ENCODE results near the gene SAMD14. TPM values are rescaled to one million over a fixed set of nuclear protein-coding genes. Genes with fewer than 3 reads are reported as not detected.

The SAMD14 gene
- polyA plus RNA-seq, 2 of the 4 experiments (the other 2 are of a cell fraction), result 0.12 to 0.75 TPM

DNA sequence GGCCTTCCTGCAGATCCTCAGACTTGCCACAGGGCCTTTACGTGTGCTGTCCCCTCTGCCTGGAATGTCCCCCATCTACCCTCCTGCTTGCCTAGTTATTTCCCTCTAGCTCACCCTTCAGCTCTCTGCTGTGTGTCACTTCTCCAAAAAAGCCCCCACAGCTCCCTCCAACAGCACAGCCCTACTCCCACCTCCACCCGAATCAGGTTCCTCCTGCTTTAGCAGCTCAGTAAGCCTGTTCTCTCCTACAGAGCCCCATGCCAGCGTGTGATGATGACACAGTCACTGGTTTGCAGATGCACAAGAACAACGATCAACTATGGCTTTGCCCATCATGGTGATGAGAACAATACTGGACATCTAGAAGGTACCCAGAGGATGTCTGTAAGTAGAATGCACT lies 7.1 kb upstream of the SAMD14 start:
- H3K27ac ChIP-seq, result no peak overlapping the region
- no peak for DNase-seq (ENCODE audit: low read depth in 1 of 2, low spot score in 1 of 2)
- ChIA-PET POLR2A (interaction anchor here (0.6 to 1.0 kb wide), 2 partner anchors 15 kb away, joined by 3 to 6 read pairs; no protein-coding TSS in a partner anchor), CTCF (interaction anchor here (0.6 to 60.2 kb wide), 9 partner anchors 11 to 257 kb away, joined by 3 to 1356 read pairs (median 6); partner anchors contain the start of genes ITGA3, PDK2, PPP1R9B and SGCA)
- TF ChIP-seq CEBPB (IDR thresholded peaks at IDR 0.05) (no peak), JUNB (IDR thresholded peaks at IDR 0.05) (no peak), CBX2 (IDR thresholded peaks at IDR 0.05; ENCODE audit: borderline replicate concordance, low read depth) (no peak), RAD21 (conservative IDR thresholded peaks at IDR 0.05 in 1 of 2, IDR thresholded peaks at IDR 0.05 in 1 of 2) (no peak), REST (IDR thresholded peaks at IDR 0.05) (no peak), ESRRA (IDR thresholded peaks at IDR 0.05; ENCODE audit: borderline replicate concordance, low read length) (no peak), CBX8 (IDR thresholded peaks at IDR 0.05) (no peak), POLR2AphosphoS2 (conservative IDR thresholded peaks at IDR 0.05; ENCODE audit: low read length) (no peak), MAFK (IDR thresholded peaks at IDR 0.05; ENCODE audit: partially characterized antibody) (no peak), HDAC2 (IDR thresholded peaks at IDR 0.05) (no peak), CHD2 (IDR thresholded peaks at IDR 0.05; ENCODE audit: low read length, partially characterized antibody) (no peak), FOSB (CRISPR knock-in tag; IDR thresholded peaks at IDR 0.05) (no peak), EP300 (IDR thresholded peaks at IDR 0.05) (no peak), HEYL (CRISPR knock-in tag; IDR thresholded peaks at IDR 0.05) (no peak), SMC3 (IDR thresholded peaks at IDR 0.05) (no peak), NFE2L2 (conservative IDR thresholded peaks at IDR 0.05; ENCODE audit: low read length) (no peak)
- TF ChIP-seq, protein P1, sequence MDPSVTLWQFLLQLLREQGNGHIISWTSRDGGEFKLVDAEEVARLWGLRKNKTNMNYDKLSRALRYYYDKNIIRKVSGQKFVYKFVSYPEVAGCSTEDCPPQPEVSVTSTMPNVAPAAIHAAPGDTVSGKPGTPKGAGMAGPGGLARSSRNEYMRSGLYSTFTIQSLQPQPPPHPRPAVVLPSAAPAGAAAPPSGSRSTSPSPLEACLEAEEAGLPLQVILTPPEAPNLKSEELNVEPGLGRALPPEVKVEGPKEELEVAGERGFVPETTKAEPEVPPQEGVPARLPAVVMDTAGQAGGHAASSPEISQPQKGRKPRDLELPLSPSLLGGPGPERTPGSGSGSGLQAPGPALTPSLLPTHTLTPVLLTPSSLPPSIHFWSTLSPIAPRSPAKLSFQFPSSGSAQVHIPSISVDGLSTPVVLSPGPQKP (IDR thresholded peaks at IDR 0.05; ENCODE audit: low read depth, low read length), result no peak
- no peak overlapping the region for H3K4me3 ChIP-seq
- H3K4me1 ChIP-seq, result peaks cover 40% of the 10 kb centered on the region
- no peak for FAIRE-seq
- 96% methylated on average over 4 of the region's 4 CpGs for WGBS (ENCODE audit: missing lambda C conversion rate)
- ATAC-seq, result no peak
- H3K9me3 ChIP-seq, result no peaks in the 10 kb centered on the region
- no peak overlapping the region for H3K4me2 ChIP-seq

DNA sequence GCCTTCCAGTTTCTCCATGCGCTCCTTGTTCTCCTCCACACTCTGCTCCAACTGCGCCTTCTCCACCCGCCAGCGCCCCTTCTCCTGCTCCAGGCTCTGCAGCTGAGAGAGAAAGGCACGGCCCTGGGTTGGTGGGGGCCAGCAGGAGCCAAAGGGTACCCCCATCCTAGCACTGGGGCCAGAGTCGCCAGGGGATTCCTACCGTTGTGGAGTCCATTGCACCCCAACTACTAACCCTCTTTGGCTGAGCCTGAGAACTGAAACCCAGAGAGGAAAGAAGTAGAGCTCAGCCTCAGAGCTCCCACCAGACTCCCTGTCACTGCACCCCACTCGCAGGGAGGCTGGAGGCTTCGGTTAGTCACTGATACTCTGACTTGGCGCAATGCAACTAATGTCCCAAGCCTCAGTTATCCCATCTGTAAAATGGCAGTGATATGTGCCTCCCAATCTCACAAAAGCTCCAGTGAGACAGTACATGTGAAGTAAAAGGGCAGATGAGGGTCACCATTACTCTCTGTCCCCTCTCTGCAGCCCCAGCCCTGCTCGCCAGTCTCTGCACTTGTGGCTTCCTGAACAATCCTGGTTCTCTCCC lies 6.2 kb upstream of the SAMD14 start:
- no peaks in the 10 kb centered on the region for H3K9me3 ChIP-seq
- H3K4me1 ChIP-seq, result peaks cover 40% of the 10 kb centered on the region
- H3K4me3 ChIP-seq, result no peak overlapping the region
- ChIA-PET CTCF (interaction anchor here (0.6 to 60.2 kb wide), 13 partner anchors 10 to 256 kb away, joined by 3 to 1356 read pairs (median 6); partner anchors contain the start of genes ITGA3, PDK2, PPP1R9B and SGCA), POLR2A (interaction anchor here (1.0 kb wide), 1 partner anchor 16 kb away, joined by 6 read pairs; no protein-coding TSS in a partner anchor)
- TF ChIP-seq JUN (IDR thresholded peaks at IDR 0.05), result no peak
- TF ChIP-seq POLR2AphosphoS2 (conservative IDR thresholded peaks at IDR 0.05; ENCODE audit: low read length), result no peak
- TF ChIP-seq KDM1A (IDR thresholded peaks at IDR 0.05; ENCODE audit: low read depth), result peak; percentile 76; the same call in 1 of the 2 replicates
- no peak for TF ChIP-seq FOSB (CRISPR knock-in tag; IDR thresholded peaks at IDR 0.05)
- H3K4me2 ChIP-seq, result no peak overlapping the region
- FAIRE-seq (no peak), DNase-seq (ENCODE audit: low read depth in 1 of 2, low spot score in 1 of 2) (no peak), ATAC-seq (no peak)
- 92% methylated on average over 11 of the region's 11 CpGs for WGBS (ENCODE audit: missing lambda C conversion rate)
- no peak overlapping the region for H3K27ac ChIP-seq

Data from A549 (cell line).